NCI-H82 treated with DMSO at 0.1 percent for 48 hours (cell line): Measurements from ENCODE around the gene ADARB1.

Source experiments
- DNase-seq: peaks from one replicate; lab custom pipeline; 2025; ENCODE audit not compliant: unreplicated experiment; lab: John Stamatoyannopoulos, UW

The ADARB1 gene

DNA sequence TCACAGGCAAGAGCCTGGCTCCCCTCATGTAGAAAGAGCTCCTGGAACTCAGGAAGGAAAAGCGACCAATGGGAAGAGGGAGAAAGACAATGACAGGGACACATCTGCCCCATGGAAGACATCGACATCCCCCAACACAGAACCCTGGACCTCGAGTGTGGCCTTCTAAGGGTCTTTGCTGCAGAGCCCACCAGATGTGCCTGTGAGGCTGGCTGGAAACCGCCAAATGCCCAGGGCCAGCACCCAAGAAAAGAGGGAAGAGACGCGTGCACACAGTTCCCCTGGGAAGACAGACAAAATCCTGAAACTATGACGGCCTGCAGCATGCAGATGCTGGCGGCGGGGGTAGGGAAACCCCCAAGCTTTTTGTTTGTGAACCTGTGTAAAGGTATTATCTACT is 36.4 kb upstream of the ADARB1 start:
- no peak for DNase-seq

GRCh38 chr21:45039317-45040156 is 34.8 kb upstream of the ADARB1 start:
- no peak for DNase-seq

DNA sequence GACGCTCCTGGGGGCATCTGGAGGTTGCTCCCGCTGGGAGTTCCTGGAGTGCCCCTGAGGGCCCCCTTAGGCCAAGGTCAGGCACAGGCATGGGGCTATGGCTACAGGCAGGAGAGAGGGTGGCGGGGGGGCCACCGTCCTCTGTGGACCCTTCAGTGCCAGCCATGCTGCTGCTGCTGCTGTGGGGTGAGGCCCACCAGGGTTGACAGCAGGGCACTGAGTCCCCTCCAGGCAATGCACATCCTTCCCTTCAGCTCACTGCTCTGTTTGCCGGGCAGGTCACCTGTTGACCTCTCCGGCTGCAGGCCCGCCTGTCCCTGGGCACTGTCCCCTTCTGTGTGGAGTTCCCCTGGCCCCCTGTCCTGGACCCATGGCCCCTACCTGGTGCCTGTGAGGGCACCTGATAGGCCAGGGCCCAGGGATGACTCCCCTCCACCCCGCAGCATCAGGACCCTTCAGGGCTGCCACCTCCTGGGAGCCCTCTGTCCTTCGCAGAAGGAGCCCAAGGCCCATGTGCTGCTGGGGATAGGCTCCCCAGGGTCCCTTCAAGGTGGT is 34.1 kb upstream of the ADARB1 start:
- DNase-seq, result no peak

GRCh38 chr21:45040739-45041138 is 33.6 kb upstream of the ADARB1 start:
- DNase-seq, result no peak

- DNase-seq, result no peak
Observed at GRCh38 chr21:45041351-45041805, 33.0 kb upstream of the ADARB1 start.

DNA sequence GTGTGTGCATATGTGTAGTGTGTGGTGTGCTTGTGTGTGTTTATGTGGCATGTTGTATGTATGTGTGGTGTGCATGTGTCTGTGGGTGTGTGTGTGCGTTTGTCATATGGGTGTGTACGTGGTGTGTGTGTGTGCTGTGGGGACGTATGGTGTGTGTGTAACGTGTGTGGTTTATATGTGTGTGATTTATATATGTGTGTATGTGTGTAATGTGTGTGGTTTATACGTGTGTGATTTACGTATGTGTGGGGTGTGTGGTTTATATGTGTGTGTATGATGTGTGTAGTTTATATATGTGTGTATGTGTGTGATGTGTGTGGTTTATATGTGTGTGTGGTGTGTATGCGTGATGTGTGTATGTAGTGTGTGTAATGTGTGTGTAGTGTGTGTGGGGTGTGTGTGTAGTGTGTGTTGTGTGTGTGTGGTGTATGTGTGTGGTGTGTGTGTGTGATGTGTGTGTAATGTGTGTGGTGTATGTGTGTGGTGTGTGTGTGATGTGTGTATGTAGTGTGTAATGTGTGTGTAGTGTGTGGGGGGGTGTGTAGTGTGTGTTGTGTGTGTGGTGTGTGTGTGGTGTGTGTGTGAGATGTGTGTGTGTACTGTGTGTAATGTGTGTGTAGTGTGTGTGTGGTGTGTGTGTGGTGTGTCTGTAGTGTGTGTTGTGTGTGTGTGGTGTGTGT is 32.3 kb upstream of the ADARB1 start:
- no peak for DNase-seq

- DNase-seq, result no peak
Observed at GRCh38 chr21:45042664-45043161, 31.7 kb upstream of the ADARB1 start.

GRCh38 chr21:45043541-45044020 is 30.8 kb upstream of the ADARB1 start:
- no peak for DNase-seq

DNA sequence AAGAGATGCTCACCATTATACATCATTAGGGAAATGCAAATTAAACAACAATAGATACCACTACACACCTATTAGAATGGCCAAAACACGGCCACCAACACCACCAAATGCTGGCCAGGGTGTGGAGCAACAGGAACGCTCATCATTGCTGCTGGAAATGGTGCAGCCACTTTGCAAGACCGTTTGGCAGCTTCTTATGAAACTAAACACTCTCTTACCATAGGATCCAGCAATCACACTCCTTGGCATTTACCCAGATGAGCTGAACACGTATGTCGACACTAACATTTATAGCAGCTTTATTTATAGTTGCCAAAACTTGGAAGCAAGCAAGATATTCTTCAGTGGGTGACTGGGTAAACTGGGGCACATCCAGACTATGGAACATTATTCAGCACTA is 28.9 kb upstream of the ADARB1 start:
- no peak for DNase-seq

DNA sequence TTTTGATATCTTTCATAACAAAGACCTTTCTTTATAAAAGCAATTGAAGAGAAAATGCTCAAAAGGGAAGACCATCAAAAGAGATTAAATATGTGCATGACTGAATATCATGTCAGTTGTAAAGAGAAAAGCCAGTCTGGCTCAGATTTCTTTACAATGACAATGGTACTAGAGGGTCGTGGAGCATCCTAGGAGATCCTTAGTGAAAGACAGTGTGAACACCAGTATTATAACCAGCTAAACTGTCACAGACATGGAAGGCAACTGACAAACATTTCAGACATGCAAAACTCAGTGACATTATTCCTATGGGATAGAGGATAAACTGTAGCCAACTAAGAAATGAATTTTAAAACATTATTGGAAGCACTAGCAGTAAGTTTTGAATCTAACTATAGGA is 27.1 kb upstream of the ADARB1 start:
- DNase-seq, result no peak

DNA sequence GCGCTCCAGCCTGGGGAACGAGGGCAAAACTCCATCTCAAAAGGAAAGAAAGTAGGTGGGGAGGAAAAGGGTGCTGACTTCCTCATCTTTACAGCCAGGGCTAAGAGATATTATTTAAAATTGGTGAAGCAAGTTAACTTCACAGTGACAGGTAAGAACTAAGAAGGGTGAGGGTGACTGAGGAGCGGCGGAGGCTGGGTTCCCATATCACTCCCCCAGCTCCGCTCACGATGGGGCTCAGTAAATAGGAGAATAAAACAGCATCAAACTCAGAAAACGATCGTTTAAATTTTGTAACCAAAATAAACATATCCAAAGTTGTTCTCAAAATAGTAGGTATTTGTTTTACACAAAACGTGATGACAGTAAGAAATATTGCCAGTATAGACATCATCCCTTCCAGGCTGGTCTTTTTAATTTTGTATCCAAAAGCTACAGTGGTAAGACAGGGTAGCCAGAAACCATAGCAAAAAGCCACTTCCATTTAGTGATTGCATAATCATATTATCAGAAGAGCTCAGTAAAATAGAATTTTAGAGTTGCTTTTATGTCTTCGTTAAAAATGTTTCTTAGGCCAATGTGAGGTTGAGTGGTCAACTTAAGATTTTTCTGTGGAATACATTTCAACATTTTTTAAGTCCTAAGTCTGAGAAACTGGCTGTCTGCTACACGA is 26.2 kb upstream of the ADARB1 start:
- no peak for DNase-seq

DNA sequence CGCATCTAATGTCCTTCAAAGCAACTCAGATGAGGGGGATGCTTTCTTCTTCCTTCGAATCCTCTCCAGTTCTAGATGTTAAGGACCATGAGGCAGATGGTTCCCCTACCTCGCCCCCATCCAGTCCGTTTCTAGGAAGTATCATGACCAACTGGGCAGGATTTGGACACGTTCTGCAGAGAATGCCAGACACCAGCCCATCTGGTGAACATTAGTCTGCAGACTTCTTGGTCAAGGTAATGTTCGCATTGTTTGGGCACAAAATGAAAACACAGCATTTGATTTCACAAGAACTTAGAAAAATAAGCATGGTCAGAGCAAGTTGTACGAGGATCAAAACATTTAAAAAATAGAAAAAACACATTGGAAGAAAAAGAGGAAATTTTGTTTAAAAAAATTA is 25.4 kb upstream of the ADARB1 start:
- DNase-seq, result no peak

DNA sequence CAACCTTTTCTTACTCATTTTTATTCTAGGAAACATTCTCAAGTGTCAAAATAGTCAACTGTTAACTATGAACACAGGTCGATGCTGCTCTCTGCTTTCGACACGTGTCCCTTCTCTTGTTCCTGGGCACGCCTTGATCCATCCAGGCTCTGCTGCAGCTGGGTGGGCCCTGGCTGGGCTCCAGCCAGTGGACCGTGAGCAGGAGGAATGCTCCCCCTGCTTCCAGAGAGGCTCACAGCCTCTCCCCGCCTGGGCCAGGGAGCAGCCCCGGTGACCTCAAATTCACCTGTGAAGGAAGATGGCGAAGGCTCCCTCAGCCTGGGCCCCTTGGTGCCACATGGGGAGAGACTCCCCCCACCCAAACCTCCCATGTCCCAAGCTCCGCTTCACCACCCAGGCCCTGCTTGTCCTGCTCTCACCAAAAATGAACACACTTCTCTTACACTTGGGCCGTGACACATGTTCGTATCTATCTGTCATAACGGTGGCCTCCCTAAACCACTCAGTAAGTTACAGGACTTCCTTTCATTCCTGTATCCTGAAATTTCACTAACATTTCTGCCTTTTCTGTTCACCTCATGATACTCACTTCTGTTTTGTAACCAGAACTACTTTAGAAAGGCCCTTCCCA is 24.6 kb upstream of the ADARB1 start:
- no peak for DNase-seq

DNA sequence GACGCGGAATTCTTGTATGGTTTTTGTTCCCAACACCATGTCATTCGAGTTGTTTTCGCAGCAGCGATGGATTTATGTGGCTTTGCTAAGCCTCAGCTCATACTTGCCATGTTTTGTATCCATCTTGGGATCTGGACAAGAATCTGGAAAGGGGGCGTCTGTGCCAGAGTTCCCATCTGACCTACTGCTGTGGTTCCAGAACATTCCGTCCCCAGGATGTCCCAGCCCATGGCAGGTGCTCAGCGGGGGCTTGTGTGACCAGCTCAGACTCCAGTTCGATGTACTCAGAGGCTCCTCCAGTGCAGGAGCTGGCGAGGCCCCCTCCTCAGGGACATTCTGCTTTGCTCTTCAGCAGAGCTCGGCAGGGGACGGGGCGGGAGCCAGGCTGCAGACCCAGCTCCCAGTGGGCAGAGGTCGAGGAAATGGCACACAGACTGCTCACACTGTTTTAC is 24.0 kb upstream of the ADARB1 start:
- no peak for DNase-seq

DNA sequence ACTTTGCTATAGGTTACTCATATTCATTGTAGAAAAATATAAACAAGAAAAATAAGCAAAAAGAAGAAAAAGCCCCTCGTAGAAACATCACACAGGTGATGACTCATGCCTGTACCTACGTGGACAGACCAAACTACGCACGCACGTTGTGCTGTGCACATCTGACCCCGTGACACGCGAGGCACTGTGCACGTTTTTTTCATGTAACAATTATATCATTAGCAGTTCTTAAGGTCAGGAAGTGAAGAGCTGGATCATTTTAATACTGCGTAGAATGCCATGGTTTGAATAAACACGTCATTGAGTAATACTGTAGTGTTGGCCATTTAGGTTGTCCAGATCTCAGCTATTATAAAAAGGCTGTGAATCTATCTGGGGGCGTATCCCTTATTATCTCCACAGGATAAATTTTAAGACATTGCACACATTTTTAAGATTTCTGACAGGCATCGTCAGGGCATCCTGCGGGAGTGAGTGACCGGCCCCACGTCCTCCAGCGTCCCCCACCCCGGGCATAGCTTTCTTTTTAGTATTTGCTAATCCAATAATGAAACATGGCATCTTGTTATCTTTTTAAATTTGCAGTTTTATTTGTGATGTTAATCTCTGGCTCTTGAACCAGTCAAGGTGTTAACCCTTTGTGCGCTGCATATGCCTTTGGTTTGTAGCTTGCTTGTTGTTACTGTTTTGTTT is 23.4 kb upstream of the ADARB1 start:
- DNase-seq, result no peak

GRCh38 chr21:45051580-45052434 is 22.6 kb upstream of the ADARB1 start:
- no peak for DNase-seq

- no peak for DNase-seq
Observed at GRCh38 chr21:45052960-45053359, 21.4 kb upstream of the ADARB1 start.

DNA sequence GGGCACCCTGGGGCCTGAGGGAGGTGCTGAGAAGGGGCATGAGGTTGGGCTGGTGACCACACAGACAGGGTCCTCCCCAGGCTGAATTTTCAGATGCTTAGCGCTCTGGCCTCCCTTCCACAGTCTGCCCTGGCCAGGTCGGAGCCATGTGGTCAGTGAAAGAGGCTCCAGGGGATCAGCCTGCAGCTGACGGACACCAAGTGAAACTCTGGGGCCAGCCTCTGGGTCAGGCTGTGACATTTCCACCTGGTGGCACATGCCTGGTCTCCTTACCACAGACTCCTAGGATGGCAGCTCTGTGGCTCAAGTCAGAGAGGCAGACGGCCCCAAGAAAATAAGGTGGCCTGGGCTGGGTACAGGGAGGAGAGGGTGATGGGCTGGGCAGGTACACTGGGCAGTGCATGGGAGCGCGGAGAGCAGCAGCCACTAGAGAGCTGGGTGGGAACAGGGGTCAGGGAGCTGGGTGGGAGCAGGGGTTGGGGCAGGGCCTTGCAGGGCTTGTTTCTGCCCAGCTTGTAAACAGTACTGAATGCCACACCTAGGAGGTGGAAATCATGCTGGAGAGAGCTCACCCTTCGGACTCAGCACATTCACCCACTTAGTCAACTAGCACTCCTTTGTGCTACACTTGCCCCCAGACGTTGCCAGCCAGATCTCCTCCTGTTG is 20.7 kb upstream of the ADARB1 start:
- no peak for DNase-seq
